Activated CD8-positive, alpha-beta memory T cell treated with anti-CD3 and anti-CD28 coated beads, Interleukin-2, amount 50 U/mL, for 4 hours (primary cell): ENCODE measurements around the gene CYP2B6.
"Not testable (repeated sequence)": the region's sequence is repeated elsewhere in the genome, so short reads cannot be mapped to it uniquely, and the experiment has no call there.

Source experiments
- DNase-seq: peaks from one replicate; pipeline ENCODE4 v3.0.0-alpha.2; 2020

Gene CYP2B6

GRCh38 chr19:40990972-40991381 is at the start of gene CYP2B6:
TSS of gene CYP2B6 (plus strand) at chr19:40991282. CDS start at chr19:40991306, 24 bp downstream.
- no peak for DNase-seq

- no peak for DNase-seq
Observed at GRCh38 chr19:40941481-40942219, 49.4 kb upstream of the CYP2B6 start.

GRCh38 chr19:40945645-40946044 is 45.4 kb upstream of the CYP2B6 start:
- DNase-seq: no peak

GRCh38 chr19:40947114-40947513 is 44.0 kb upstream of the CYP2B6 start:
- DNase-seq: no peak

- DNase-seq: no peak
Observed at GRCh38 chr19:40947573-40947972, 43.5 kb upstream of the CYP2B6 start.

- DNase-seq: no peak
Observed at GRCh38 chr19:40948580-40949299, 42.3 kb upstream of the CYP2B6 start.

GRCh38 chr19:40954573-40954972 is 36.5 kb upstream of the CYP2B6 start:
- no peak for DNase-seq

GRCh38 chr19:40959338-40959737 is 31.7 kb upstream of the CYP2B6 start:
- no peak for DNase-seq

- DNase-seq: no peak
Observed at GRCh38 chr19:40960062-40960685, 30.9 kb upstream of the CYP2B6 start.

GRCh38 chr19:40960780-40961179 is 30.3 kb upstream of the CYP2B6 start:
- no peak for DNase-seq

- DNase-seq: no peak
Observed at GRCh38 chr19:40962460-40962961, 28.6 kb upstream of the CYP2B6 start.

- not testable (repeated sequence) for DNase-seq
Observed at GRCh38 chr19:40964361-40964760, 26.7 kb upstream of the CYP2B6 start.

GRCh38 chr19:40965351-40965750 is 25.7 kb upstream of the CYP2B6 start:
- DNase-seq: not testable (repeated sequence)

GRCh38 chr19:40966591-40966990 is 24.5 kb upstream of the CYP2B6 start:
- DNase-seq: not testable (repeated sequence)

GRCh38 chr19:40968065-40968464 is 23.0 kb upstream of the CYP2B6 start:
- DNase-seq: not testable (repeated sequence)

GRCh38 chr19:40969721-40970120 is 21.4 kb upstream of the CYP2B6 start:
- not testable (repeated sequence) for DNase-seq

GRCh38 chr19:40970396-40971345 is 20.4 kb upstream of the CYP2B6 start:
- DNase-seq: not testable (repeated sequence)

GRCh38 chr19:40974633-40975037 is 16.4 kb upstream of the CYP2B6 start:
- DNase-seq: peak; percentile 78

- no peak for DNase-seq
Observed at GRCh38 chr19:40976134-40976533, 14.9 kb upstream of the CYP2B6 start.

- DNase-seq: no peak
Observed at GRCh38 chr19:40976724-40977123, 14.4 kb upstream of the CYP2B6 start.

- DNase-seq: not testable (repeated sequence)
Observed at GRCh38 chr19:40979759-40980158, 11.3 kb upstream of the CYP2B6 start.

- not testable (repeated sequence) for DNase-seq
Observed at GRCh38 chr19:40980743-40981442, 10.2 kb upstream of the CYP2B6 start.
